H1 (cell line): Measurements from ENCODE around the gene SHROOM2. TPM values are rescaled to one million over a fixed set of nuclear protein-coding genes. Genes with fewer than 3 reads are reported as not detected.

Source experiments
- CTCF ChIA-PET: fragments of 300-600 bp; sonication (Branson Sonifier 250); formaldehyde crosslinking; loops from one replicate; lab custom pipeline; 2021; ENCODE audit not compliant: partially characterized antibody; lab: Charles Lee
- POLR2A ChIA-PET: fragments of 300-600 bp; sonication (Branson Sonifier 250); formaldehyde crosslinking; loops from one replicate; lab custom pipeline; 2021; ENCODE audit warnings: inconsistent platforms; ENCODE audit not compliant: partially characterized antibody; lab: Charles Lee
- DNase-seq, 2 experiments: peaks; one replicate each; pipeline versions ENCODE4 v3.0.0 to v3.0.0-alpha.2; 2010 to 2022; ENCODE audit warnings: low spot score in 2 of 2, low read depth in 1 of 2, mixed read lengths in 1 of 2
- FAIRE-seq: peaks from 2 replicates; lab custom pipeline; 2011; peaks lifted over from hg19 to GRCh38; lab: Jason Lieb, UNC
- H2AFZ ChIP-seq: 2 replicates; pipeline ENCODE4 v1.8.1; 2012; ENCODE audit warnings: low read length, inconsistent platforms
- H2AK5ac ChIP-seq: 2 replicates; pipeline ENCODE4 v1.6.1; 2013; ENCODE audit warnings: low read depth, low read length
- H2BK120ac ChIP-seq: replicated peaks from 2 replicates; pipeline ENCODE3; 2013; ENCODE audit warnings: low read depth, low read length, inconsistent platforms
- H2BK12ac ChIP-seq: 2 replicates; pipeline ENCODE4 v1.6.1; 2013; ENCODE audit warnings: low read depth, low read length
- H2BK15ac ChIP-seq: 2 replicates; pipeline ENCODE4 v1.6.1; 2013; ENCODE audit warnings: low read length
- H2BK20ac ChIP-seq: 2 replicates; pipeline ENCODE4 v1.6.1; 2013; ENCODE audit warnings: low read length
- H2BK5ac ChIP-seq: 2 replicates; pipeline ENCODE4 v1.6.1; 2013; ENCODE audit warnings: low read depth, low read length
- H3K14ac ChIP-seq: 2 replicates; pipeline ENCODE4 v1.6.1; 2013; ENCODE audit warnings: inconsistent platforms; ENCODE audit not compliant: insufficient read length
- H3K18ac ChIP-seq: 2 replicates; pipeline ENCODE4 v1.6.1; 2013; ENCODE audit warnings: low read length; ENCODE audit errors: extremely low read depth
- H3K23ac ChIP-seq: 2 replicates; pipeline ENCODE4 v1.6.1; 2013; ENCODE audit warnings: inconsistent platforms; ENCODE audit not compliant: insufficient read length
- H3K23me2 ChIP-seq: 2 replicates; pipeline ENCODE4 v1.6.1; 2013; ENCODE audit warnings: low read depth, low read length
- H3K27ac ChIP-seq: 2 replicates; pipeline ENCODE4 v1.6.1; 2011; ENCODE audit warnings: low read depth, low read length, inconsistent platforms
- H3K27me3 ChIP-seq, 4 experiments: replicated peaks in 1 of 4; 1 replicate in 1 of 4; 2 replicates in 3 of 4; pipeline versions ENCODE4 v1.6.1 to v1.8.1; 2011 to 2013; ENCODE audit warnings: low read length in 3 of 4, mild to moderate bottlenecking in 3 of 4, inconsistent platforms in 2 of 4, mixed read lengths in 2 of 4, moderate library complexity in 1 of 4; ENCODE audit not compliant: control insufficient read depth in 3 of 4, insufficient read depth in 3 of 4; ENCODE audit errors: extremely low read depth in 1 of 4
- H3K36me3 ChIP-seq, 4 experiments: 2 replicates each; pipeline versions ENCODE4 v1.6.1 to v1.8.1; 2011 to 2013; ENCODE audit warnings: mild to moderate bottlenecking in 4 of 4, low read length in 3 of 4, moderate library complexity in 2 of 4, control low read depth in 1 of 4, inconsistent platforms in 1 of 4; ENCODE audit not compliant: insufficient read depth in 4 of 4, control insufficient read depth in 2 of 4
- H3K4ac ChIP-seq: replicated peaks from 2 replicates; pipeline ENCODE3; 2013; ENCODE audit warnings: low read length, low read depth, mixed read lengths, inconsistent platforms; ENCODE audit not compliant: insufficient read length
- H3K4me1 ChIP-seq, 4 experiments: replicated peaks in 1 of 4; 1 replicate in 1 of 4; 2 replicates in 3 of 4; pipeline versions ENCODE4 v1.6.1 to v1.8.1; 2011 to 2013; ENCODE audit warnings: low read length in 3 of 4, inconsistent platforms in 2 of 4, mixed read lengths in 1 of 4; ENCODE audit not compliant: insufficient read depth in 4 of 4, control insufficient read depth in 3 of 4
- H3K4me2 ChIP-seq, 2 experiments: 2 replicates each; pipeline versions ENCODE4 v1.6.1 to v1.8.1; 2011 to 2013; ENCODE audit warnings: low read depth in 2 of 2, low read length in 2 of 2, control low read depth in 1 of 2, inconsistent platforms in 1 of 2, mild to moderate bottlenecking in 1 of 2; ENCODE audit not compliant: insufficient read depth in 1 of 2
- H3K4me3 ChIP-seq, 4 experiments: fragments of 200-600, 300-600 bp in 1 of 4; sonication (generic), shearing (Covaris generic), sonication (Bioruptor Twin) in 1 of 4; 2 replicates each; pipeline versions ENCODE4 v1.5.1 to v1.8.1; 2011 to 2016; ENCODE audit warnings: low read length in 4 of 4, low read depth in 3 of 4, control low read depth in 2 of 4, inconsistent platforms in 2 of 4, mild to moderate bottlenecking in 2 of 4, mixed read lengths in 1 of 4, moderate library complexity in 1 of 4; ENCODE audit not compliant: insufficient read depth in 2 of 4; ENCODE audit errors: extremely low read depth in 1 of 4
- H3K56ac ChIP-seq: replicated peaks from 2 replicates; pipeline ENCODE3; 2013; ENCODE audit warnings: low read depth, mild to moderate bottlenecking, mixed read lengths, low read length, inconsistent platforms; ENCODE audit not compliant: insufficient read length
- H3K79me1 ChIP-seq: 2 replicates; pipeline ENCODE4 v1.6.1; 2013; ENCODE audit warnings: low read depth, low read length, control low read depth
- H3K79me2 ChIP-seq, 2 experiments: 2 replicates each; pipeline versions ENCODE4 v1.6.1 to v1.8.1; 2012 to 2013; ENCODE audit warnings: low read length in 2 of 2, mild to moderate bottlenecking in 2 of 2, inconsistent platforms in 1 of 2; ENCODE audit not compliant: insufficient read depth in 2 of 2, control insufficient read depth in 1 of 2
- H3K9ac ChIP-seq, 4 experiments: replicated peaks in 1 of 4; 1 replicate in 1 of 4; 2 replicates in 3 of 4; pipeline versions ENCODE4 v1.6.1 to v1.8.1; 2011 to 2013; ENCODE audit warnings: low read depth in 3 of 4, low read length in 3 of 4, control low read depth in 2 of 4, mild to moderate bottlenecking in 2 of 4, moderate library complexity in 2 of 4, inconsistent platforms in 1 of 4; ENCODE audit errors: extremely low read depth in 1 of 4
- H3K9me3 ChIP-seq, 2 experiments: 2 replicates each; pipeline versions ENCODE4 v1.6.1 to v1.8.1; 2012 to 2013; ENCODE audit warnings: mild to moderate bottlenecking in 2 of 2, moderate library complexity in 2 of 2, control low read depth in 1 of 2, inconsistent platforms in 1 of 2, low read depth in 1 of 2, low read length in 1 of 2, mixed read lengths in 1 of 2; ENCODE audit not compliant: insufficient read depth in 2 of 2
- H4K20me1 ChIP-seq, 2 experiments: replicated peaks in 1 of 2; 2 replicates each; pipeline versions ENCODE3 to v1.8.1; 2011 to 2013; ENCODE audit warnings: inconsistent platforms in 2 of 2, low read length in 2 of 2, mild to moderate bottlenecking in 1 of 2; ENCODE audit not compliant: insufficient read depth in 2 of 2, control insufficient read depth in 1 of 2
- H4K5ac ChIP-seq: 2 replicates; pipeline ENCODE4 v1.6.1; 2013; ENCODE audit warnings: low read length, low read depth, mixed read lengths, inconsistent platforms; ENCODE audit not compliant: insufficient read length
- H4K8ac ChIP-seq: 2 replicates; pipeline ENCODE4 v1.8.0; 2013; ENCODE audit warnings: mild to moderate bottlenecking, moderate library complexity, low read length, inconsistent platforms; ENCODE audit not compliant: insufficient read depth; ENCODE audit errors: extremely low read depth
- H4K91ac ChIP-seq: replicated peaks from 2 replicates; pipeline ENCODE3; 2013; ENCODE audit warnings: low read length, mixed read lengths, inconsistent platforms; ENCODE audit not compliant: insufficient read length
- BRCA1 ChIP-seq: IDR thresholded peaks from 2 replicates; pipeline ENCODE4 v1.6.1; 2012; ENCODE audit warnings: low read depth, low read length, improper control_type of control experiment
- CEBPB ChIP-seq: IDR thresholded peaks from 2 replicates; pipeline ENCODE4 v1.6.1; 2012; ENCODE audit warnings: low read depth, low read length
- KDM1A ChIP-seq: fragments of 200-600, 300-600 bp; sonication (generic); IDR thresholded peaks from 2 replicates; pipeline ENCODE4 v1.7.1; 2016; ENCODE audit warnings: mild to moderate bottlenecking, low read length, borderline replicate concordance
- KDM5A ChIP-seq: fragments of 200-600 bp; IDR thresholded peaks from 2 replicates; pipeline ENCODE4 v1.7.1; 2012; ENCODE audit warnings: mild to moderate bottlenecking, low read length, inconsistent platforms, mixed read lengths
- SAP30 ChIP-seq: fragments of 300-600 bp; sonication (generic); IDR thresholded peaks from 2 replicates; pipeline ENCODE4 v1.7.1; 2012; ENCODE audit warnings: low read length, moderate library complexity, mild to moderate bottlenecking, inconsistent platforms; ENCODE audit not compliant: insufficient read depth, insufficient replicate concordance
- TEAD4 ChIP-seq: IDR thresholded peaks from 2 replicates; pipeline ENCODE4 v1.6.1; 2012; ENCODE audit warnings: low read depth, low read length, inconsistent platforms, mixed read lengths
- WGBS, 2 experiments: shearing (Covaris generic) in 1 of 2; methylation state at CpG; one replicate each; pipeline versions ENCODE4 v1.1.6 to v1.1.7; 2013 to 2015; ENCODE audit warnings: low lambda C conversion rate in 2 of 2, mixed read lengths in 2 of 2, inconsistent platforms in 1 of 2, low coverage in 1 of 2, missing lambda C conversion rate in 1 of 2; ENCODE audit not compliant: insufficient replicate concordance in 2 of 2, insufficient coverage in 1 of 2, insufficient read length in 1 of 2; ENCODE audit errors: extremely low coverage in 1 of 2, missing lambda C conversion rate in 1 of 2; 5-methylcytosine and 5-hydroxymethylcytosine counted together
- polyA plus RNA-seq, 7 experiments: library from polyadenylated mRNA; depleted of rRNA in 3 of 7; stranded (reverse) in 5 of 7; unstranded in 2 of 7; fragments of >200 nt in 5 of 7; fragments of 200-250 nt in 2 of 7; gene quantifications; 1 replicate in 5 of 7; 2 replicates in 1 of 7; 4 replicates in 1 of 7; pipeline versions ENCODE4 v1.2.1 to v1.2.3, GENCODE V29; 2011 to 2013; ENCODE audit warnings: missing spikeins in 2 of 7, mixed read lengths in 2 of 7
- total RNA-seq: library from RNA; stranded (reverse); fragmentation: NEBNext Ultra II Directional; extraction: Animal tissue kit (Norgen Biotek cat#: 25700); gene quantifications from 2 replicates; pipeline ENCODE4 v1.2.1, GENCODE V29; 2021

Gene SHROOM2
- total and polyA plus RNA-seq, 2 of the 8 experiments (the other 6 are each of a cell fraction or from before 2014, with no cell fraction given): 3.4 to 14.2 TPM

DNA sequence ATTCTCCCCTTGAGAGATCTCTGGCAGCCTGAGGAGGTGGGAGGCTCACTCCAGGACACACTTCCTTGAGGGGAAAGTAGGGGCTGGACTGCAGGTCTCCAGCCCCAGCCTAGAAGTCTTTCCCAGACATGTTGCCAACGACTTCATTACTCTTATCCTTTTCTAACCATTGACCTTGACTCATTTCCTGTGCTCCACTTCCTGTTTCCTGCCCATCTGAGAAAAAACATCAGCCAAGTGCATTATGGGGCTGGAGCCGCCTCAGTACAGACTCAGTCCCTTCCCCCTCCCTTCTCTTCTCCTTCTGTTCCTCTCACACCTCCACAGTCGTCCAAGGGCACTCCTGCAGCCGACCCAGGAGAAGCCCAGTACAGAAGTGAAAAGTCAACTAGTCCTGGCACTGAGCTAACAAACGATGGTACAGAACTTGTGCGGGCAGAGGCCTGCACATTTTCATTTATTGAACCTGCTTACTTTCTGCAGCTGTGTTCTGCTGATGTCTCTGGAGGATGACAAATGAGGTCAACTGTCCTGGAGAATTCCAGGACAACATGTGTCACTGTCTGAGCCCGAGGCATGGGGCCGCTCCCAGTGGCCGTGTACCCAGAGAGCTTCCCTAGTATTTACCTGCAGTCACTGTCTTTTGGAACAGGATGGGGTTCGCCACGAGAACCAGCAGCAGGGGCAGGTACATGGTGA is 40.7 kb upstream of the SHROOM2 start:
- DNase-seq (no peak), FAIRE-seq (no peak)
- H3K9ac ChIP-seq: no peak overlapping the region
- no peak overlapping the region for H2BK5ac ChIP-seq
- peaks cover 0 to 3% (median 0%) of the 10 kb centered on the region in 4 experiments; a peak in 3 of 7 replicates for H3K4me1 ChIP-seq
- H3K56ac ChIP-seq: no peak overlapping the region
- H3K4me3 ChIP-seq: no peak overlapping the region
- H3K27me3 ChIP-seq: no peaks in the 10 kb centered on the region
- H3K23ac ChIP-seq: no peak overlapping the region
- no peaks in the 10 kb centered on the region for H3K79me1 ChIP-seq
- no peak overlapping the region for H3K18ac ChIP-seq
- no peak overlapping the region for H2AK5ac ChIP-seq
- no peak overlapping the region for H3K27ac ChIP-seq
- H4K8ac ChIP-seq: no peak overlapping the region
- peaks cover 0 to 4% (median 2%) of the 10 kb centered on the region in 4 experiments; a peak in 3 of 8 replicates for H3K36me3 ChIP-seq
- H4K20me1 ChIP-seq: no peaks in the 10 kb centered on the region
- H3K14ac ChIP-seq: no peak overlapping the region
- no peak overlapping the region for H2BK20ac ChIP-seq
- no peak overlapping the region for H2BK12ac ChIP-seq
- TF ChIP-seq CEBPB (no peak), SAP30 (no peak), BRCA1 (no peak), KDM5A (no peak), KDM1A (no peak), TEAD4 (no peak)
- TF ChIP-seq, all 59 proteins: peak for 0
- H2BK15ac ChIP-seq: no peak overlapping the region
- H2BK120ac ChIP-seq: no peak overlapping the region
- H3K23me2 ChIP-seq: no peaks in the 10 kb centered on the region
- 92% methylated on average over 6 of the region's 11 CpGs; no CpG with 5 or more reads in 1 of the 2 experiments for WGBS, 2 experiments
- CTCF ChIA-PET: interaction anchor here (0.9 kb wide), 1 partner anchor 9 kb away, joined by 4 read pairs; no protein-coding TSS in a partner anchor
- POLR2A ChIA-PET: no interaction called here
- no peak overlapping the region for H4K5ac ChIP-seq
- H3K9me3 ChIP-seq: no peaks in the 10 kb centered on the region
- H3K79me2 ChIP-seq: no peaks in the 10 kb centered on the region
- H3K4ac ChIP-seq: no peak overlapping the region
- H3K4me2 ChIP-seq: no peak overlapping the region
- H2AFZ ChIP-seq: no peak overlapping the region
- H4K91ac ChIP-seq: no peak overlapping the region
